ENCODE data around the gene CYP1B1. TPM values are rescaled to one million over a fixed set of nuclear protein-coding genes. Genes with fewer than 3 reads are reported as not detected.
"Not testable (repeated sequence)": the region's sequence is repeated elsewhere in the genome, so short reads cannot be mapped to it uniquely, and the experiment has no call there.

Gene CYP1B1
- total RNA-seq, 2 donors from 2014 or later, result 27.1 to 83.0 TPM

DNA sequence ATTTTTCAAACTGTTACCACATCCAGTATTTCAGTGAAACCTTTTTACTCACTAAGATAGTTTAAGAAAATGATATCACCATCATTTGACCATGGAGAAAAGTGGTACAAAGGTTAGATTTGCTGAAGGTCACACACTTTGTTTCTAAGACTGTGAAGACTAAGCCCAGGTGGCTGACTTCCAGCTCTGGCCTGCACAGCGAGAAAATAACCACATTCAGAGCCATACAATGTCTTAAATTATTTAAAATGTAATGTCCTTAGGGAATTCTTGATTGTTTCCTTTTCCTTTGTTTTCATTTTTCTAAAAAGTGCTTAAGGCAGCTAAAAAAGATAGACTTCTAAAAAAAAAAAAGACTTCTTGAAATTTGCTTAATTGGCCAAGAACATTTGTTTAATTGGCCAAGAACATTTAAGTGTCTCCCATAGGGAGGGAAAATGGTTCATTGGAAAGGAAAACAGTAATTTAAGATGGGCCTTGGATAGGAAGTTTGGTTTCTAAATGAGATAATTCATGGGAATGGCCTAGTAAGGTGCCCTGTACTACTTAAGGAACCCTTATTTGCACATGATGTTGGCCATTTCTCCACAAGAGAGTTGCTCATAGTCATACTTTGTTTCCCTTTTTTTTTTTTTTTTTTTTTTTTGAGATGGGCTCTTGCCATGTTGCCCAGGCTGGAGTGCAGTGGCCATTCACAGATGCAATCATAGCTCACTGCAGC is 45.2 kb downstream of the CYP1B1 start:
- H3K9me3 ChIP-seq, result no peaks in the 10 kb centered on the region
- no peaks in the 10 kb centered on the region for H3K27me3 ChIP-seq (replicated peaks; ENCODE audit: insufficient read depth)
- H3K4me3 ChIP-seq, result no peak overlapping the region
- DNase-seq (ENCODE audit: low spot score), result no peak
- no peaks in the 10 kb centered on the region for H3K36me3 ChIP-seq
- H3K27ac ChIP-seq, result no peak overlapping the region
- no peak for ATAC-seq (ENCODE audit: insufficient number of reproducible peaks, low FRiP score, low read depth)
- TF ChIP-seq CTCF (IDR thresholded peaks at IDR 0.05), result no peak
- H3K4me1 ChIP-seq (ENCODE audit: control insufficient read depth in 1 of 2, low read depth in 2 of 2), result no peaks in the 10 kb centered on the region

- no peak overlapping the region for H3K27ac ChIP-seq
These were observed 46.4 kb downstream of the CYP1B1 start for GRCh38 chr2:38029512-38029911.

GRCh38 chr2:38028829-38029228 is 47.1 kb downstream of the CYP1B1 start:
- H3K9me3 ChIP-seq, result no peaks in the 10 kb centered on the region
- no peaks in the 10 kb centered on the region for H3K36me3 ChIP-seq
- H3K27me3 ChIP-seq (replicated peaks; ENCODE audit: insufficient read depth), result no peaks in the 10 kb centered on the region
- no peaks in the 10 kb centered on the region for H3K4me1 ChIP-seq (ENCODE audit: control insufficient read depth in 1 of 2, low read depth in 2 of 2)
- no peak overlapping the region for H3K27ac ChIP-seq
- no peak for DNase-seq (ENCODE audit: low spot score)
- TF ChIP-seq CTCF (IDR thresholded peaks at IDR 0.05), result no peak
- no peak for ATAC-seq (ENCODE audit: insufficient number of reproducible peaks, low FRiP score, low read depth)
- H3K4me3 ChIP-seq, result no peak overlapping the region

More at GRCh38 chr2:38029512-38029911, 46.4 kb downstream of the CYP1B1 start:
- Histone ChIP-seq H3K4me3 (no peak overlapping the region), H3K9me3 (no peaks in the 10 kb centered on the region), H3K36me3 (no peaks in the 10 kb centered on the region), H3K4me1 (ENCODE audit: control insufficient read depth in 1 of 2, low read depth in 2 of 2) (no peaks in the 10 kb centered on the region), H3K27me3 (replicated peaks; ENCODE audit: insufficient read depth) (no peaks in the 10 kb centered on the region)
- no peak for TF ChIP-seq CTCF (IDR thresholded peaks at IDR 0.05)
- DNase-seq (ENCODE audit: low spot score), result no peak
- ATAC-seq (ENCODE audit: insufficient number of reproducible peaks, low FRiP score, low read depth), result no peak

DNA sequence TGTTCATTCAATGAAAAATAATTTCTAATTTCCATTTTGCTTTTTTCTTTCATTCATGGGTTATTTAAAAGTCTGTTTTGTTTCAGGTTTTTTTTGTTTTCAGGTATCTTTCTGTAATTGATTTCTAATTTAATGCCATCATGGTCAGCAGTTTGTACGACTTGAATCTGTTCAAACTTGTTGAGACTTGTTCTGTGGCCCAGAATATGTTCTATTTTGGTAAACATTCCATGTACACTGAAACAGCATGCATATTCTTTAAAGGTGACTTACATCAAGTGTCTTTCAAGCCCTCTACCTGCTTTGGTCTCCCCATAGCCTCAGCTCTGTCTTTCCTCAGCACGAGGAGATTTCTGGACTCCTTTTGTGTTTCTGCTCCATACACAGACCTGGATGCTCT is 49.1 kb downstream of the CYP1B1 start:
- no peaks in the 10 kb centered on the region for H3K27me3 ChIP-seq (replicated peaks; ENCODE audit: insufficient read depth)
- DNase-seq (ENCODE audit: low spot score) (no peak), ATAC-seq (ENCODE audit: insufficient number of reproducible peaks, low FRiP score, low read depth) (no peak)
- H3K4me3 ChIP-seq, result no peak overlapping the region
- H3K9me3 ChIP-seq, result no peaks in the 10 kb centered on the region
- H3K4me1 ChIP-seq (ENCODE audit: control insufficient read depth in 1 of 2, low read depth in 2 of 2), result no peaks in the 10 kb centered on the region
- no peaks in the 10 kb centered on the region for H3K36me3 ChIP-seq
- TF ChIP-seq CTCF (IDR thresholded peaks at IDR 0.05), result no peak
- H3K27ac ChIP-seq, result no peak overlapping the region

GRCh38 chr2:38021589-38021988 is 54.4 kb downstream of the CYP1B1 start:
- no peak for DNase-seq (ENCODE audit: low spot score)
- H3K27ac ChIP-seq, result no peak overlapping the region
- no peaks in the 10 kb centered on the region for H3K9me3 ChIP-seq
- no peaks in the 10 kb centered on the region for H3K27me3 ChIP-seq (replicated peaks; ENCODE audit: insufficient read depth)
- no peak for ATAC-seq (ENCODE audit: insufficient number of reproducible peaks, low FRiP score, low read depth)
- no peaks in the 10 kb centered on the region for H3K36me3 ChIP-seq
- no peak overlapping the region for H3K4me3 ChIP-seq
- TF ChIP-seq CTCF (IDR thresholded peaks at IDR 0.05), result no peak
- H3K4me1 ChIP-seq (ENCODE audit: control insufficient read depth in 1 of 2, low read depth in 2 of 2), result no peaks in the 10 kb centered on the region

- not testable (repeated sequence) for H3K27me3 ChIP-seq (replicated peaks; ENCODE audit: insufficient read depth); ATAC-seq (ENCODE audit: insufficient number of reproducible peaks, low FRiP score, low read depth); H3K27ac ChIP-seq; DNase-seq (ENCODE audit: low spot score); H3K4me3 ChIP-seq; H3K36me3 ChIP-seq; H3K4me1 ChIP-seq (ENCODE audit: control insufficient read depth in 1 of 2, low read depth in 2 of 2); H3K9me3 ChIP-seq
These were observed 55.4 kb downstream of the CYP1B1 start for GRCh38 chr2:38020359-38021069.

Data from thoracic aorta (tissue), 2 donors.